Measurements from ENCODE around the gene SH3PXD2B. TPM values are rescaled to one million over a fixed set of nuclear protein-coding genes. Genes with fewer than 3 reads are reported as not detected.

Gene SH3PXD2B
- 10 to 100 TPM; 17.1 to 55.5 (median 43.2) TPM for total RNA-seq

- peak; percentile 47 to 94 for DNase-seq
- H3K4me3 ChIP-seq: peak within 1 kb of the TSS; percentile 82 to 92 (median 87)
- whole genome bisulfite sequencing, 2 donors: 10 to 12% methylated on average over 17 to 18 of the region's 89 CpGs
Measured at GRCh38 chr5:172454358-172455086, at the start of gene SH3PXD2B. Gene SH3PXD2B, minus strand, starts transcription at chr5:172454525. Its CDS starts 173 bp downstream, at chr5:172454352.

GRCh38 chr5:172502969-172503368 lies 48.6 kb upstream of the SH3PXD2B start:
- ATAC-seq (ENCODE audit: low FRiP score in 2 of 2): no peak
- H3K4me1 ChIP-seq: peaks cover 0 to 5% (median 1%) of the 10 kb centered on the region in 4 donors
- no peaks in the 10 kb centered on the region for H3K36me3 ChIP-seq
- H3K27me3 ChIP-seq: no peaks in the 10 kb centered on the region
- H3K27ac ChIP-seq: no peak overlapping the region
- H3K4me3 ChIP-seq: no peak overlapping the region
- WGBS, 2 donors: 85 to 88% methylated on average over 4 of the region's 4 CpGs
- DNase-seq: peak in 1 of 2 donors; percentile 16
- H3K9me3 ChIP-seq: no peaks in the 10 kb centered on the region
- TF ChIP-seq POLR2A (IDR thresholded peaks at IDR 0.05) (no peak), POLR2AphosphoS5 (IDR thresholded peaks at IDR 0.05) (no peak), CTCF (IDR thresholded peaks at IDR 0.05) (no peak), EP300 (IDR thresholded peaks at IDR 0.05) (no peak)

More at GRCh38 chr5:172454358-172455086, at the start of gene SH3PXD2B:
- Histone ChIP-seq H3K27me3 (peaks cover 0 to 3% (median 0%) of the 10 kb centered on the region in 4 donors), H3K9me3 (no peaks in the 10 kb centered on the region), H3K27ac (peak within 1 kb of the TSS; percentile 79 to 93 (median 86)), H3K4me1 (peaks cover 17 to 32% (median 21%) of the 10 kb centered on the region in 4 donors), H3K36me3 (no peaks in the 10 kb centered on the region)
- TF ChIP-seq CTCF (IDR thresholded peaks at IDR 0.05) (peak in 1 of 6 experiments; percentile 12), POLR2A (IDR thresholded peaks at IDR 0.05) (peak in 2 of 4 donors; percentile 36 to 70), POLR2AphosphoS5 (IDR thresholded peaks at IDR 0.05) (peak in 1 of 2 donors; percentile 41), EP300 (IDR thresholded peaks at IDR 0.05) (no peak)
- ATAC-seq (ENCODE audit: low FRiP score in 2 of 2): peak in 1 of 2 donors; percentile 67

- H3K27ac ChIP-seq: no peak overlapping the region
- no peaks in the 10 kb centered on the region for H3K9me3 ChIP-seq
- peaks cover 0 to 5% (median 2%) of the 10 kb centered on the region in 4 donors for H3K4me1 ChIP-seq
- TF ChIP-seq EP300 (IDR thresholded peaks at IDR 0.05): no peak
- no peak for TF ChIP-seq POLR2A (IDR thresholded peaks at IDR 0.05)
- TF ChIP-seq CTCF (IDR thresholded peaks at IDR 0.05): no peak
- no peak for TF ChIP-seq POLR2AphosphoS5 (IDR thresholded peaks at IDR 0.05)
- H3K27me3 ChIP-seq: no peaks in the 10 kb centered on the region
- WGBS, 2 donors: 93 to 96% methylated on average over 8 of the region's 8 CpGs
- no peak for ATAC-seq (ENCODE audit: low FRiP score in 2 of 2)
- no peak overlapping the region for H3K4me3 ChIP-seq
- H3K36me3 ChIP-seq: no peaks in the 10 kb centered on the region
- no peak for DNase-seq
Measured at GRCh38 chr5:172502410-172502809, 48.1 kb upstream of the SH3PXD2B start.

GRCh38 chr5:172501708-172502320 lies 47.5 kb upstream of the SH3PXD2B start:
- no peak for ATAC-seq (ENCODE audit: low FRiP score in 2 of 2)
- Histone ChIP-seq H3K4me3 (no peak overlapping the region), H3K9me3 (no peaks in the 10 kb centered on the region), H3K27me3 (no peaks in the 10 kb centered on the region), H3K4me1 (peaks cover 2 to 9% (median 6%) of the 10 kb centered on the region in 4 donors), H3K36me3 (no peaks in the 10 kb centered on the region), H3K27ac (no peak overlapping the region)
- DNase-seq: no peak
- TF ChIP-seq EP300 (IDR thresholded peaks at IDR 0.05) (no peak), POLR2A (IDR thresholded peaks at IDR 0.05) (no peak), POLR2AphosphoS5 (IDR thresholded peaks at IDR 0.05) (no peak), CTCF (IDR thresholded peaks at IDR 0.05) (no peak)
- WGBS, 2 donors: 84 to 91% methylated on average over 7 of the region's 7 CpGs

Measured in upper lobe of left lung (tissue), 6 donors.